Right kidney (tissue), 1 donor: ENCODE data around the gene C1QTNF9.
"Not testable (repeated sequence)": the region's sequence is repeated elsewhere in the genome, so short reads cannot be mapped to it uniquely, and the experiment has no call there.

Experiments
- DNase-seq: peaks from one replicate; pipeline ENCODE4 v3.0.0-alpha.2; 2016

C1QTNF9 gene

DNA sequence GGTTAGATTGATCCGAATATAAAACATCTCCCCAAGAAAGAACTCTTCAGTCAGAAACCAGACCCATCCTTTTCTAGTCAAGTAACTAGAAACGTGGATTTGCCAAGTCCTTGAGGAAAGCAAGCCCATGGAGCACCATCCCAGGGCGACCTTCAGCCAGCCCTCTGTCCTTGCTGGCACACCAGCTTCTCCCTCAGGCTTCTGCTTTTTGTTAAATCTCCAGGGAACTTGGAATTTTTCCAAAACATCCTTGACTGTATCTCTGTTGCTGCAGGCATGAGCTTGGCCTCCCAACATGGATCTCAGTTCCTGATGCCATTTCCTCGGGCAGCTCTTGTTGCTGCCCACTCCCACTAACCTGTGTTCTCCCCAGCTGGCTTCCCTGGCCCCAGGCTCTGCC, 27.1 kb upstream of the C1QTNF9 start:
- DNase-seq, result no peak

DNA sequence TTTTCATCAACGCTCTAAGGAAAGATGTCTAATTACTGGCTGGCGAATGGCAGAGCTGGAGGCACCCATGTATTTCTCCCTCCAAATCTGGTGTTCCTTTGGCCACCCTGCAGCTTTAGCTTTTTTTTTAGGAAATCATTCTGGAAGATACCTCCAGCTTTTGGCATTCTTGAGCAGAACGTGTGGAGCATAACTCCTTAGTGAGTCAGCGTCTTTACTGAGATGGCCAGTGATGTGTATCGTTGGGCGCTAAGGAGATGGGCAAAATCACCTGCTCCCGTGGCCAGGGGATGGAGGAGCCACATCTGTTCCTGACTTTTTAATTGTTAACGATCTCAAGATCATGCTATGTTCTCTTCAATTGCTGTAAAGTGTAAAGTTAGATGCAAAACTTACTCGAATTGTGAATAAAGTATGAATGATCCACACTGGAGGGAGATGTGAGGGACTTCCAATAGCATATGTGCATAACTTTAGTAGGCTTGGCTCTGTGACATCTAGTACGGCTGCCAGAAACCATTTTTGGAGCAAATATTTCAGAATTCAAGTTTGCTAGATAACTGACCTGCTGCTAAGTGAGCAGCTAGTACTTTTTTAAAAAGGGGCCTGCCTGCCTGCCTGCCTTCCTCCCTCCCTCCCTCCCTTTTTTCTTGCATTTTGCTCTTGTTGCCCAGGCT, 24.4 kb upstream of the C1QTNF9 start:
- no peak for DNase-seq

DNA sequence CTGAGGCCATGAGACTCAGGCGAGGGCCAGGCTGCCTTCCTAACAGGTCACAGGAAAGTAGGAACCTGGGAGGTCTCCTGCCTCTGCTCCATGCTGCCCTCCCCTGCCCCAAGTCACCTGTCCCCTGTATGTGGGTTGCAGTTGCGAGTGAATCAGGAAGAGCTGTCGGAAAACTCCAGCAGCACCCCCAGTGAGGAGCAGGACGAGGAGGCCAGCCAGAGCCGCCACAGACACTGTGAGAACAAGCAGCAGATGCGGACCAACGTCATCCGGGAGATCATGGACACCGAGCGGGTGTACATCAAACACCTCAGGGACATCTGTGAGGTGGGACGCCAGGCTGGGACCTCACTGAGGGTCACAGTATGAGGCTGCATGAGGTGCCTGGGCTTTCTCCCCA, 22.8 kb upstream of the C1QTNF9 start:
- no peak for DNase-seq

DNA sequence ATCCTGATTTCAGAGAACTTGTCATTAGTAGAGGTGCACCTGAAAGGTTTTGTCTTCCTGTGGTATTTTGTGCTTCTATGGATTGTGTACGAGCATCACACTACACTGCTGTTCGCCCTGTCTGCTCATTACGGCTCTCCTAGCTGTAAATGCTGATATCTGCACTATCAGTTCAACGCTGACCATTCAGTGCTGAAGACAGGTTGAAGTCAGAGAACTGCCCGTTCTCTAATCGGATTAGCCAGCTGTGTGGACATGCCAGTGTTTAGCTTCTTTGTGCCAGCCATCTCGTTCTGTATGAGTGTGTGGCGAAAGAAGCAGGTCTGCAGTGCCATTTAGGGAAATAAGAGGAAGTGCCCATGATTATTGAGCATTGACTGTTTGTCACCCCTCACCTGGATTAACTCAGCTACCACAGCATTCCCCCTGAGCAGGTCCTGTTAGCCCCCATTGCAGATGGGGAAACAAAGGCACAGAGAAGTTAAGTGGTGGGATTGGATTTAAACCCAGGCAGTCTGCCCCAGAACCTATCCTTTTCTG, 21.6 kb upstream of the C1QTNF9 start:
- no peak for DNase-seq

DNA sequence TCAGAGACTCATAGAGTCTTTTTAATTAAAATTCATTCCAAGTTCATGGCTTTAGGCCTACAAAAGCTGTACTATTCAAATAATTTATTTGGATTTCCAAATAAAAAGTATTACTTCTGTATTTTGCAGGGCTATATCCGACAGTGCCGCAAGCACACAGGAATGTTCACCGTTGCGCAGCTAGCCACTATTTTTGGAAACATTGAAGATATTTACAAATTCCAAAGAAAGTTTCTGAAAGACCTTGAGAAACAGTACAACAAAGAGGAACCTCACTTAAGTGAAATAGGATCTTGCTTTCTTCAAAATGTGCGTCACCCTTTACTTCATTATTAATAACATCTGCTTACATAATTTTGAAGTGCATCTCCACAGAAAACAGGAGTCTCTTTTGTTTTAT, 20.5 kb upstream of the C1QTNF9 start:
- DNase-seq, result no peak

DNA sequence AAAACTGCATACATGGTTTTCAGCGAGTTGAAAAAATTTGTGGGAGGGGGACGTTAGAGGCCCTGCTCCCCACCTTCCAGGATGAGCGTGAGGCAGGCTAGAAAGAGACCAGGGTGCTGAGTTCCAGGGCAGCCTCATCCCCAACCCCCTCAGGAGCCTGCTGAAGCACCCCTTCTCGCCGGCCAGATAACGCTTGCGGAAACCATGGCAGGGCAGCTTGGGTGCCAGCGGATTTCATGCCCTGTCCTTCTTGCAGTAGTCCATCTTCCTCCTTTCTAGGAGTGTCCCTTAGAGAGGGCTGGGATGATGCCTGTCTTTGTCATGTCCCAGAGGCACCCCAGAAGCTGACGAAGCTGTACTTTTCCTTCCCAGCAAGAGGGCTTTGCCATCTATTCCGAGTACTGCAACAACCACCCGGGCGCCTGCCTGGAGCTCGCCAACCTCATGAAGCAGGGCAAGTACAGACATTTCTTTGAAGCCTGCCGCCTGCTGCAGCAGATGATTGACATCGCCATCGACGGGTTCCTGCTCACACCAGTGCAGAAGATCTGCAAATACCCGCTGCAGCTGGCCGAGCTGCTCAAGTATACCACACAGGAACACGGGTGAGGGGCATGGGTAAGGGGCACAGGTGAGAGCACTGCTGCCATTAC, 19.0 kb upstream of the C1QTNF9 start:
- no peak for DNase-seq

DNA sequence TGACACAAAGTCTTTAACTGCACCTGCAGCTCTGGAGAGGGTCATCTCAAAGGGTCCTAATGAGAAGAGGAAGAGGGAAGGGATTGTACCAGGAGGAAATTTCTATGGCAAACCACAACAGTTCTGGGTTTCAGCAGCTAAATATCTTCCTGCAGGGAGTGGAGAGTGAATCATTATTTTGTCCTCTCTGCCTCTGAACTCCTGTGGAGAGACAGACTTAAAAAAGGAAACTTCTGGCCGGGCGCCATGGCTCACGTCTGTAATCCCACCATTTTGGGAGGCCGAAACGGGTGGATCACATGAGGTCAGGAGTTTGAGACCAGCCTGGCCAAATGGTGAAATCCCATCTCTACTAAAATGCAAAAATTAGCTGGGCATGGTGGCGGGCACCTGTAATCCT, 16.9 kb upstream of the C1QTNF9 start:
- DNase-seq, result no peak

DNA sequence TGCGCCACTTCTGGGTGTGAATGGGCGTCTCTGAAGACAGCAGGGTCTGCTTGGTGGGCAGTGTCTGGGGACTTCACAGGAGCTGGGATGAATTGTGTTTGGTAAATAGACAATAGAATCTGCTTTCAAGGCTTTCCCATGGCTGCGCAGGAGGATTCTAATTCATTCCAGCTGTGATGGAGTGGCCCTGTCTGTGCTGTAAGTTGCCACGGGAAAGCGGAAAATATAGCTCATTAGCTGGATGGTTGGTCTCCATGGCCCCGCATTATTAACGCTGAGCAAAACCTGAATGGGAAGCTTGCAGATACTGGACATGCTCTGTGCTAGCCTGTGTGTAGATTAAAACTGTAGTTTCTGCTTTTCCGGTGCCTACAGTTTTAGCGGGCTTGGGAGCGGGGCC, 15.6 kb upstream of the C1QTNF9 start:
- DNase-seq, result no peak

DNA sequence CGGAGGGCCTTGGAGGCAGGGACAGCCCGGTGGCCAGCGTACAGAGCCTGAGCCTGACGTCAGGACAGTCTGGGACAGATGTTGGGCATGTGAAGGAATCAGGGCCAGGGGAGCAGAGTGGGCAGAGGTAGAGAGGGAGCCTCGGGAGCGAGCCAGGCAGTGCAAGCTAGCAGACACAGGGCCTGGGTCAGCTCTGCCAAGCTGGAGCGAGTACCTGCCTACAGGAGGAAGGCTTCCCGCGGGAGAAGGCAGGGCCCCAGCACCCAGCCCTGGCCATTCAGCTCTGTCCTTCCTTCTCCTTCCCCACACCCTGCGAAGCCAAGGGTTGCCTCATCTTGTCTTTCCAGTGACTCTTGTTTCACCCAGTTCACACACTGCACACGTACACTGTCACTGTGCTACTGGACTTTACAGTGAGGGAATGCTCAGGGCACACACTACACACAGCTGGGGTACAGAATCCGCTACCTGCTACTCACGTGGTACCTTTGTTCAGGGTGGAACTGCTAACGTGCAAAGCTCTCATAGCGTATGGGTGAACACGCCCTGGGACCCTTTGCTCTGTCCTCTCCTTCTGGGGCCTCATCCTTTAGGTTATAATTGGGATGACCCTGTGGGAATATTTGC, 9.8 kb upstream of the C1QTNF9 start:
- no peak for DNase-seq

DNA sequence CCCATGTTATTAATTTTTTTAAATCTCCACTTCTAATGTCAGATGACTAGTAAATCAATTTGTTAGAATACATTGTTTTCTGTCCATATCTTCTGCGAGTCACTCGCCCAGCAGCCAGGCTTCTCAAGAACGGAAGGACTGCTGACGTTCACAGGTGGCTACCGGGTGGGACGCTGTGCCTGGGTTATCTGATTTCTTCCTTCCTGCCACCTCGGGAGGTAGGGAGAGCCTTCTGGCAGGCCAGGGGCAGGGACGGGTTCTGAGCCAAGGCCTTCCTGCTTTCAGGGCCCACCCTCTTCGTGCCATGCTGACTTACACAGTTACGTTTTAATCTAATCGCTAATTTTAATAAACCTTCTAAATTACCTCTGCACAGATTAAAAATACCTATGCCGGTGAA, 7.9 kb upstream of the C1QTNF9 start:
- no peak for DNase-seq

DNA sequence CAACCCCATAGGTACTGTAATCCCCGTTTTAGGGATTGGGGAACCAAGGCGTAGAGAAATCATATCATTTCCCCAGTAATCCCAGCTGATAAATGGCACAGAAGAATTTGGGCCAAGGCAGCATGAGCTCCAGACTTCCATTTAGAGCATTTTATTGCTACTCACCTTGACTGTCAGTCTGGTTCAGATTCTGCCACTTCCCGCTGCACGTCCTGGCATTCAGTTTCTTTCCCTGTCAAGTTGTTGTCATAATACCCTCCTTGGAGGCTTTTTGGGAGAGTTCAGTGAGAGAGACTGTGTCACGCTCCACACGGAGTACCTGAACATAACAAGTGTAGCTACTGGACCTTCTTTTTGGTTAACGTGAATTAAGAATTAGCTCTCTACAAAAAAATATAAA, 7.5 kb upstream of the C1QTNF9 start:
- DNase-seq, result no peak

DNA sequence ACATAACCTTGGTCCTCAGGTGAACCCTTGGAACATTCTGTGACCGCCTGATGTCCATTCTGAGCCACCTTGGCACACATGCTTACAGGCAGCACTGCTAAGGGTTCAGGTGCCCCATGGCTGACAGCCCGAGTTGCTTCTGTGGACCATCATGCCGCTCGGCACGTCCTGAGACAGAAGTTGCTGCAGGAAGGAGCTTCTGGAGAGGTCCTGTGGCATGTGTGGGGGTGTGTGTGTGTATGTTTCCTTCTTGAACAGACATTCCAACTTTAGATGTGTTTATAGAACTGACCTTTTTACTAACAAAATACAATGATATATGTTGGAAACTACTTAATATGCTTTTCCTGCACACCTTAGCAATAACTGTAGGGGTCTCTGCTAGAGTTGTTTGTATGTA, 4.8 kb upstream of the C1QTNF9 start:
- no peak for DNase-seq

DNA sequence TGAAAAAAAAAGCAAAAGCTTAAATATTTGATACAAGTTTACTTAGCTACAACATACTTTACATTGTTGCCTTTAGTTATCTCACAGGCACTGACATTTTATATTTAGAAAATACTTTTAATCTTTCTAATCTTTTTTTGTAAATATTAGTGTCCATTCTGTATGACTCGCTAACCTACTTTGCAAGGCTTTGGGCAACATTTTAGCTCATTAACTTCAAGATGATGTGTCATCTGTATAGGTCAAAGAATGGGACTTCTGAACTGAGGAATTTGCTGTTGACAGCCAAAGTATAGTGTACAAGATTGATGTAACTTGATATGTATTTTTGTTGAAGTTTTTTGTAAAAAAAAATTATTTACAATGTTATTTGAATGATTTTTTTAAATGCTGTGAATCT, 2.7 kb upstream of the C1QTNF9 start:
- no peak for DNase-seq

DNA sequence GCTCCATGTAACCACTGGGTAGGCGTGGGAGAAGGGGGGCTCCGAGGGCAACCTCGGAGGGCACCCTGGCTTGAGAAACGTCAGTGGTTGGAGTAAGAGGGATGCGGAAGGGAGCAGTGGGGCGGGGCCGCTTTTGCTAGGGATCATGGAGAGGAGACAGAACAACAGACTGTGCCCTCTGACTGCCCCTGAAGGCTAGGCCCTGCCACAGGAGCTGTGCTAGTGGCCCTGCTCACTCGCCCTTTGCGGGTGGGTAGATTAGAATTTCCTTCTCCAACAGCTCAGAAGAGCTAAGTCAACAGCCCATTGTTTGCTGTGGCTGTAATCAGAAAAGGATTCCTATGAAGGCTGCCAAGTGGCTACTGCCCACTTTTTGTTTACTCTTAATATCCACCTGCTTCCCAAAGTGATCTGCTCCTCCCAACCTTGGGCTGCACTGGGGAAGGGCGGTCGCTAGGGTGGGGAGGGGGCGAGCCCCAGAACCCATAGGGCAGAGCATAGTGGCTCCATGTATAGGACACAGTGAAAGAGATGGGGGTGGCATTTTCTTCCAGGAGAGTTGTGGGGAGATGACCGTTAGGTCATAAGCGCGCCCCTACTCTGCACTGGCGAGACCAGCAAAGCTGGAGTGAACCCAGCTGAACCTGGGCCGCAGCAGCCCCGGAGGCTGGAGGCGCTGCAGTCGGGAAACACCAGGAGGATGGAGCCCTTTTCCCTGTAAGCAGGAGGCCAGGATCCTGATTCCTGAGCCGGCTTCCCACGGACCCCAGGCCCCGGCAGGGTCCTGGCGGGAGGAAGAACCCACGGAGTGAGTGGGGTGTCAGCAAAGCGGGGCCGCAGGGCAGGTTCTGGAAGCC, 1.9 kb upstream of the C1QTNF9 start:
- DNase-seq, result no peak

DNA sequence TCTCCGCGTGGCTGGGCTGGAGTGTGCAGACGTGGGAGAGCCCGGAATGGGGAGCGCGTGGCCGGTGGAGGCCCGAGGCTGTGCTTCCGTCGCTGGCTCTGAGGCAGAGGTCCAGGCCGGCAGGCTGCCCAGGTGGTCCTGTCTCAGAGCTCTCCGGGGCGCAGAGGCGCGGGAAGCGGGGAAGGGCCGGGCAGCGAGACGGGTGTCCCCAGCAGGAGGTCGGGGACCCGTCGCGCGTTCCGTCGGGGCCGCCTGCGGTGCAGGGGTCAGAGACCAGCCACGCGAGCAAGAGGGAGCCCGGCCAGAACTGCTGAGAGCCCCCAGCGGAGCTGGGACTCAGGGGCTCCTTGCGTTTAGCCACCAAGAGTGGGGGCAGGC, 1.3 kb upstream of the C1QTNF9 start:
- no peak for DNase-seq

DNA sequence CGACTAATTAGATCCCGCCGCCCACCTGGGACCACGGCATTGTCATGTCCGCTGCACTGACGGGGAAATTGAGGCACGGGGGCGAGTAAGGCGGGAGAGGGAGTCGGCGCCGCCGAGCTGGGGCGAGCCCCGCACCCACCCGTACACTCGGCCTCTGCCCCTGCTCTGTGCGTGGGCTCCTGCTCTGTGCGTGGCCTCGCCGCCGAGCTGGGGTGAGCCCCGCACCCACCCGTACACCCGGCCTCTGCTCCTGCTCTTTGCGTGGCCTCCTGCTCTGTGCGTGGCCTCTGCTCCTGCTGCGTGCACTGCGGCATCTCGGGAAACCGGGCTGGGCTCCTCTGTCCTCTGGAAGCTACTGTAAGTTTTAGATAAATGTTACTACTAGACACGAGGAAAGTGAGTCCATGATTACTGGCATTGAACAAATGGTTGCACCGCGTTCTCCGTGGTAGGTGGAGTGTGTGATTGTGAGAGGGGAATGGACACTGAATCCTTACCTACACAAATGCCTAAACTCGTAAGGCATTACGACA, 826 bp upstream of the C1QTNF9 start:
- no peak for DNase-seq

DNA sequence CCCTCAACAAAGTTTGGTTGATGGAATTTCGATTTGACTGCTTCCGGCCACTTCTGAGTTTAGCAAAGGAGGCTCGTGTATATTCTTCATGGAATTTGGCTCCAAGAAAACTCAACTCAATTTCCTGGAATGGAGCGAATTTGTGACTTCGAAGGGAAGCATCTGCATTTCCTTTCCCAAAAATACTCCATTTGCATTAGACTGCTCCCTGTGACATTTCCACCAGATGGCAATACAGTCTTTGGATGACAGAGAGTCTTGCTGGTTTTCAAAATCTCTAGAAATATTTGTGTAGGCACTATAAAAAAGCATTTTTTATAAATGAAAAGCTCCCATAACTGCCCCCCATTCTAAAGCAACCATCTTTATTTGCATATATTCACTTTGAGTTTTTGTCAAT, 4.1 kb downstream of the C1QTNF9 start:
- no peak for DNase-seq

DNA sequence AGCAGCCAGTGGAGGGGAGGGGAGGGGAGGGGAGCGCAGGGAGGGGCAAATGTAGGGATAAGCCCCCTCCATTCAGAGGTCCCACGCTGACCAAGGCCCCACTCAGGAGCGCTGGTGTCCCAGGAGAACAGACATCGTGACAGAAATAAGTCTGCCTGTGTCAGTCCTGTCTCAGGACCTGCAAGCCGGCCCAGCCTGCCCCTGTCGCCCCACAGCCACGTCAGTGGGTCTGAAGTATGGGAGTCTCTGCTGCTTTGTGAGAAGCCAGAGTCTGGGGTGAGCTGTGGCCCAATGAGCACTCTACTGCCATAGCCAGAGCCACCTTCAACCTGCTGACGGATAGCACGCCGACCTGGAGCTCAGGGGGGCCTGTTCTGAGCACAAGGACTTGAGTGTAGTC, 8.5 kb downstream of the C1QTNF9 start:
- DNase-seq, result not testable (repeated sequence)

DNA sequence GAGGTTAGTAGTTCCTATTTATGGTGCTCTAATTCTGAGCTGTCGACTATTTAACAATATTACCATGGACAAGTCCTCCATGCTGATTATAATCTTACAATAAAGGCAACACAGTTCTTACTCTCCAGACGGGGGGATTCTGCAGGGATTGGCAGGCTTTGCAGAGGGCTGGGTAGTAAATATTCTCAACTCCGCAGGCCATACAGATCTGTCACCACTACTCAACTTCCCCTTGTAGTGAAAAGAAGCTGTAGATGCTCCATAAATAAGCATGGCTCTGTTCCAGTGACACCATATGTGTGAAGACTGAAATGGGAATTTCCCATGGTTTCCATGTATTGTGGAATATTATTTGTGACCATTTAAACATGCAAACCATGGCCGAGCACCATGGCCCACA, 9.5 kb downstream of the C1QTNF9 start:
- not testable (repeated sequence) for DNase-seq

DNA sequence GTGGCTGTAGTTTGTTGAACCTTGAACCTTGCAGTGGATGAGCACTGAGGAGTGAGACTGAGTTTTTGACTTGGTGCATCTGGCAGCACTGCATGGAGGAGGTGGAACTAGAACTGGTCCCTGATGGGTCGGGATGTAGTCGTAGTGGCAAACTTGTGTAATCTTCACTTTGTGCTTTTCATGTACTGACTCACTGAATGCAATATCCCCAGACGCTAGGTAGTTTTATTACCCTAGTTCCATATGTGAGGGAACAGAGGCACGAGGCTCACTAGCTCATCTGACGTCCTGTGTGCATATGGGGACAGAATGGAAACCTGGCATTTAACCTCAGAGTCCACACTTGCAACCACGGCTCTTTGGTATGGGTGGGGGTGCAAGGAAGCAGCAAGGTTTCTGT, 10.3 kb downstream of the C1QTNF9 start:
- DNase-seq, result not testable (repeated sequence)

DNA sequence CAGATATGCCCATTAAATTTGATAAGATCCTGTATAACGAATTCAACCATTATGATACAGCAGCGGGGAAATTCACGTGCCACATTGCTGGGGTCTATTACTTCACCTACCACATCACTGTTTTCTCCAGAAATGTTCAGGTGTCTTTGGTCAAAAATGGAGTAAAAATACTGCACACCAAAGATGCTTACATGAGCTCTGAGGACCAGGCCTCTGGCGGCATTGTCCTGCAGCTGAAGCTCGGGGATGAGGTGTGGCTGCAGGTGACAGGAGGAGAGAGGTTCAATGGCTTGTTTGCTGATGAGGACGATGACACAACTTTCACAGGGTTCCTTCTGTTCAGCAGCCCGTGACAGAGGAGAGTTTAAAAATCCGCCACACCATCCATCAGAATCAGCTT, 12.0 kb downstream of the C1QTNF9 start:
- DNase-seq, result not testable (repeated sequence)

DNA sequence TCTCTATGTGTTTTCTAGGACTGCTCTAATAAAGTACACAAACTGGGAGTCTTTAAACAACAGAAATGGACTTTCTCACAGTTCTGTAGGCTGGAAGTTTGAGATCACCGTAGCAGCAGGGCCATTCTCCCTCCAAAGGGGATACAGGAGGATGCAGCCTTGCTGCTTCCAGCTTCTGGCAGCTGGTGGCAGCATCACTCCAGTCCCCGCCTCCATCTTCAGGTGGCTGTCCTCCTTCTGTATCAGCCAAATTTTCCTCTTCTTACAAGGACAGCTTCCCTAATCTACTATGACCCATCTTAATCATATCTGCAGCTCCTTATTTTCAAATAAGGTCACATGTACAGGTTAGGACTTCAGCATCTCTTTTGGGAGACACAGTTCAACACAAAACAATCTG, 13.1 kb downstream of the C1QTNF9 start:
- DNase-seq, result not testable (repeated sequence)
